H9 (cell line): ENCODE measurements around the gene ADGRF1. TPM values are rescaled to one million over a fixed set of nuclear protein-coding genes. Genes with fewer than 3 reads are reported as not detected.

Experiments used
- DNase-seq: peaks from one replicate; pipeline ENCODE4 v3.0.0-alpha.2; 2017
- H2AFZ ChIP-seq: one replicate; pipeline ENCODE4 v1.6.1; 2013; ENCODE audit warnings: mild to moderate bottlenecking, low read length, control low read depth, moderate library complexity
- H2AK5ac ChIP-seq: 2 replicates; pipeline ENCODE4 v1.6.1; 2013; ENCODE audit warnings: low read length, control low read depth, mixed read lengths; ENCODE audit not compliant: insufficient read length
- H2BK120ac ChIP-seq: one replicate; pipeline ENCODE4 v1.6.1; 2013; ENCODE audit warnings: low read depth, mild to moderate bottlenecking, low read length, control low read depth, inconsistent platforms; ENCODE audit not compliant: poor library complexity, severe bottlenecking
- H2BK12ac ChIP-seq: 2 replicates; pipeline ENCODE4 v1.6.1; 2013; ENCODE audit warnings: low read length, control low read depth, mixed read lengths, low read depth; ENCODE audit not compliant: insufficient read length
- H2BK15ac ChIP-seq: 2 replicates; pipeline ENCODE4 v1.6.1; 2013; ENCODE audit warnings: low read depth, low read length, control low read depth
- H2BK20ac ChIP-seq: one replicate; pipeline ENCODE4 v1.6.1; 2013; ENCODE audit warnings: low read depth, mild to moderate bottlenecking, low read length, control low read depth, inconsistent platforms; ENCODE audit not compliant: poor library complexity, severe bottlenecking
- H2BK5ac ChIP-seq: 2 replicates; pipeline ENCODE4 v1.6.1; 2013; ENCODE audit warnings: low read length, control low read depth, mixed read lengths; ENCODE audit not compliant: insufficient read length
- H3K14ac ChIP-seq: 2 replicates; pipeline ENCODE4 v1.6.1; 2013; ENCODE audit warnings: low read length, control low read depth; ENCODE audit not compliant: insufficient read depth
- H3K18ac ChIP-seq: 2 replicates; pipeline ENCODE4 v1.6.1; 2013; ENCODE audit warnings: low read depth, mild to moderate bottlenecking, mixed read lengths, low read length, control low read depth; ENCODE audit not compliant: insufficient read length
- H3K23ac ChIP-seq: 2 replicates; pipeline ENCODE4 v1.6.1; 2013; ENCODE audit warnings: low read length, control low read depth, mixed read lengths, low read depth; ENCODE audit not compliant: insufficient read length
- H3K23me2 ChIP-seq: 2 replicates; pipeline ENCODE4 v1.6.1; 2013; ENCODE audit warnings: low read depth, mild to moderate bottlenecking, mixed read lengths, low read length, control low read depth; ENCODE audit not compliant: insufficient read length, poor library complexity, severe bottlenecking
- H3K27ac ChIP-seq: 2 replicates; pipeline ENCODE4 v1.5.1; 2013; ENCODE audit warnings: low read length, control low read depth, mixed read lengths, low read depth; ENCODE audit not compliant: insufficient read length
- H3K27me3 ChIP-seq: 2 replicates; pipeline ENCODE4 v1.6.1; 2013; ENCODE audit warnings: low read length, control low read depth, inconsistent platforms; ENCODE audit not compliant: insufficient read depth
- H3K4ac ChIP-seq: 2 replicates; pipeline ENCODE4 v1.6.1; 2013; ENCODE audit warnings: low read depth, mild to moderate bottlenecking, control low read depth, inconsistent platforms, low read length, moderate library complexity
- H3K4me1 ChIP-seq: 2 replicates; pipeline ENCODE4 v1.6.1; 2013; ENCODE audit warnings: low read length, control low read depth, inconsistent platforms; ENCODE audit not compliant: insufficient read depth
- H3K4me2 ChIP-seq: 2 replicates; pipeline ENCODE4 v1.6.1; 2013; ENCODE audit warnings: low read length, control low read depth, mixed read lengths; ENCODE audit not compliant: insufficient read length, insufficient read depth
- H3K56ac ChIP-seq: 2 replicates; pipeline ENCODE4 v1.6.1; 2013; ENCODE audit warnings: low read depth, mild to moderate bottlenecking, mixed read lengths, low read length, control low read depth; ENCODE audit not compliant: insufficient read length
- H3K79me1 ChIP-seq: 2 replicates; pipeline ENCODE4 v1.6.1; 2013; ENCODE audit warnings: low read depth, mild to moderate bottlenecking, moderate library complexity, low read length, control low read depth, inconsistent platforms; ENCODE audit not compliant: insufficient read depth, poor library complexity, severe bottlenecking
- H3K79me2 ChIP-seq: 2 replicates; pipeline ENCODE4 v1.6.1; 2013; ENCODE audit warnings: low read length, control low read depth, inconsistent platforms; ENCODE audit not compliant: insufficient read depth
- H3K9ac ChIP-seq: 2 replicates; pipeline ENCODE4 v1.6.1; 2013; ENCODE audit warnings: low read length, control low read depth, mixed read lengths; ENCODE audit not compliant: insufficient read length; ENCODE audit errors: extremely low read depth
- H3K9me3 ChIP-seq: one replicate; pipeline ENCODE4 v1.6.1; 2013; ENCODE audit warnings: low read depth, low read length, inconsistent platforms; ENCODE audit not compliant: control insufficient read depth
- H3T11ph ChIP-seq: one replicate; pipeline ENCODE4 v1.6.1; 2013; ENCODE audit warnings: mild to moderate bottlenecking, low read length, control low read depth, inconsistent platforms
- H4K20me1 ChIP-seq: one replicate; pipeline ENCODE4 v1.6.1; 2013; ENCODE audit not compliant: control insufficient read depth, insufficient read length, insufficient read depth
- H4K5ac ChIP-seq: 2 replicates; pipeline ENCODE4 v1.6.1; 2013; ENCODE audit warnings: low read depth, mild to moderate bottlenecking, mixed read lengths, low read length, control low read depth; ENCODE audit not compliant: insufficient read length
- H4K8ac ChIP-seq: replicated peaks from 2 replicates; pipeline ENCODE4 v1.6.1; 2013; ENCODE audit warnings: low read length, control low read depth, mixed read lengths, low read depth; ENCODE audit not compliant: insufficient read length
- H4K91ac ChIP-seq: 2 replicates; pipeline ENCODE4 v1.6.1; 2013; ENCODE audit warnings: low read depth, mild to moderate bottlenecking, moderate library complexity, mixed read lengths, low read length, control low read depth; ENCODE audit not compliant: insufficient read length
- H3K27ac Mint-ChIP-seq, 3 experiments: 2 replicates in 2 of 3; 3 replicates in 1 of 3; pipeline ENCODE4 v1.8.0; 2020 to 2021; ENCODE audit warnings: mixed read lengths in 3 of 3, mild to moderate bottlenecking in 1 of 3, moderate library complexity in 1 of 3
- H3K27me3 Mint-ChIP-seq: 2 replicates; pipeline ENCODE4 v1.8.0; 2021; ENCODE audit warnings: low read depth, mild to moderate bottlenecking, moderate library complexity, mixed read lengths
- H3K36me3 Mint-ChIP-seq, 3 experiments: 2 replicates in 2 of 3; 3 replicates in 1 of 3; pipeline ENCODE4 v1.8.0; 2020 to 2021; ENCODE audit warnings: low read depth in 3 of 3, mixed read lengths in 3 of 3; ENCODE audit not compliant: insufficient read depth in 1 of 3
- H3K4me1 Mint-ChIP-seq, 2 experiments: 2 replicates each; pipeline ENCODE4 v1.8.0; 2020; ENCODE audit warnings: mixed read lengths in 2 of 2
- H3K4me3 Mint-ChIP-seq, 2 experiments: 2 replicates in 1 of 2; 3 replicates in 1 of 2; pipeline ENCODE4 v1.8.0; 2020 to 2021; ENCODE audit warnings: mild to moderate bottlenecking in 2 of 2, mixed read lengths in 2 of 2, moderate library complexity in 1 of 2
- H3K9me3 Mint-ChIP-seq, 2 experiments: 2 replicates in 1 of 2; 3 replicates in 1 of 2; pipeline ENCODE4 v1.8.0; 2020; ENCODE audit warnings: mild to moderate bottlenecking in 2 of 2, mixed read lengths in 2 of 2, moderate library complexity in 1 of 2
- CTCF ChIP-seq: fragments of 200-600 bp; sonication (generic); conservative IDR thresholded peaks from 3 replicates; pipeline ENCODE4 v1.8.0; 2021; ENCODE audit warnings: antibody characterized with exemption, mild to moderate bottlenecking
- WGBS: extraction: QIAGEN DNeasy Blood & Tissue Kit; methylation state at CpG from one replicate; pipeline ENCODE4 v1.1.7; 2013; ENCODE audit warnings: missing lambda C conversion rate, low lambda C conversion rate, mixed read lengths; ENCODE audit not compliant: insufficient read length; ENCODE audit errors: extremely low coverage; 5-methylcytosine and 5-hydroxymethylcytosine counted together
- total RNA-seq: library from RNA; stranded (reverse); gene quantifications from 2 replicates; pipeline ENCODE4 v1.2.1, GENCODE V29; 2021

Gene ADGRF1
- total RNA-seq, 1 experiment from 2014 or later: not detected

DNA sequence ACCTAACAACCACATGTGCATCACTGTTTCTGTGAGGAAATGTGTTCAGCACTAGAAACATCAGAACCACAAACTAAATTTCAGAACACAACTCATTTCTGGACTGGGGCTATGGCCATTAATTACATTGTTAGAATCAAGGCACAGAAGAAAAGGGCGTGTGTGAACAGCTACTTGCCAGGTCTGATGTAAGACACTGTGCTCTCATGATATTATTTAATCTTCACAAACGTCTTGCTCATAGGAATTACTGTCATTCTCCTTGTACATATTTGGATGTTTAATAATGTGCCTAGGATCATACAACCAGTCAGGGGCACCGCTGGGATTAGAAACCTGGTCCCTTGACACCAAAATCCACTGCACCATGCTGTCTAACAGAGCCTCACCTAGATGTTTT is 14.8 kb downstream of the ADGRF1 start:
- Histone ChIP-seq H2BK5ac (no peak overlapping the region), H3K79me2 (no peaks in the 10 kb centered on the region), H3K9ac (no peak overlapping the region), H3K23me2 (no peaks in the 10 kb centered on the region), H2AFZ (no peak overlapping the region), H2BK15ac (no peak overlapping the region), H3K79me1 (no peaks in the 10 kb centered on the region), H3K56ac (no peak overlapping the region), H2BK20ac (no peak overlapping the region), H3K27ac (no peak overlapping the region), H4K5ac (no peak overlapping the region), H2BK12ac (no peak overlapping the region), H3K27me3 (no peaks in the 10 kb centered on the region), H4K91ac (no peak overlapping the region), H2BK120ac (no peak overlapping the region), H3K18ac (no peak overlapping the region), H3K23ac (no peak overlapping the region), H3K4ac (no peak overlapping the region), H3K4me1 (no peaks in the 10 kb centered on the region), H4K20me1 (no peaks in the 10 kb centered on the region), H3T11ph (no peak overlapping the region), H3K9me3 (no peaks in the 10 kb centered on the region), H2AK5ac (no peak overlapping the region), H3K14ac (no peak overlapping the region), H3K4me2 (no peak overlapping the region), H4K8ac (no peak overlapping the region)
- no peak for TF ChIP-seq CTCF
- Mint-ChIP-seq H3K9me3 (no peaks in the 10 kb centered on the region), H3K4me1 (no peaks in the 10 kb centered on the region), H3K4me3 (no peak overlapping the region), H3K27me3 (no peaks in the 10 kb centered on the region), H3K36me3 (no peaks in the 10 kb centered on the region), H3K27ac (no peak overlapping the region)
- no CpG with 5 or more reads among the region's 3 CpGs for WGBS
- DNase-seq: no peak
